Measurements from ENCODE around the gene CD68.

The CD68 gene

GRCh38 chr17:7579001-7579833 lies at the start of gene CD68:
Gene CD68, plus strand, starts transcription at chr17:7579638. Its CDS starts 40 bp downstream, at chr17:7579678.
- DNase-seq = peak in 23 of 51 donors; percentile 16 to 74 (median 47)

GRCh38 chr17:7530023-7530900 lies 49.2 kb upstream of the CD68 start:
- no peak for DNase-seq

- DNase-seq = no peak
Observed at GRCh38 chr17:7538050-7538449, 41.4 kb upstream of the CD68 start.

DNA sequence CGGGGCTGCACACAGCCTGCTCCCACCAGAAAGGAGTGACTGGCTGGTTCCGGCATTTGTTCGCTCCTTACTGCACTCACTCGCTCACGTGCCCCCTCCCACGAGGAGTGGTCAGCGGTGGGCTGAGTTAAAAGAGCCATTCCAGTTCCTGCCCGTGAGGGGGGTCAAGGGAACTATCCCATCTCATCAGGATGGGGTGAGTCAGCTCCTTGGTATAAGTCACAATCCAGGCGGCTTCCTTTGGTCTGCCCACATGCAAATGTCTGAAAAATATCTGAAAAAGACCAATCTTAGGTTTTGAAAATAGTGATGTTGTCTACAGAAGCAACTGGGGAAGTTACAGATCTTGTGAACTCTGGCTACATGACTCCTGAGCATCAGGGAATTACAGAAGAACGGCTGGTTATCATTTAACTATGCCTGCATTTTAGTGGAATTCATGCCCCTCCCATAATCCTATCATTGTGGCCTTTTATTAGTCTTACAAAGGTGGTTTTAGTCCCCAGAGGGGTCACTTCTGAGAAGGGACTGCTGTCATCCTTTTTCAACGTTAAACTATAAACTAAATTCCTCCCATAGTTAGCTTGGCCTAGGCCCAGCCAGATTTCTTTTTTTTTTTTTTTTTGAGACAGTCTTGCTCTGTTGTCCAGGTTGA lies 40.4 kb upstream of the CD68 start:
- no peak for DNase-seq

DNA sequence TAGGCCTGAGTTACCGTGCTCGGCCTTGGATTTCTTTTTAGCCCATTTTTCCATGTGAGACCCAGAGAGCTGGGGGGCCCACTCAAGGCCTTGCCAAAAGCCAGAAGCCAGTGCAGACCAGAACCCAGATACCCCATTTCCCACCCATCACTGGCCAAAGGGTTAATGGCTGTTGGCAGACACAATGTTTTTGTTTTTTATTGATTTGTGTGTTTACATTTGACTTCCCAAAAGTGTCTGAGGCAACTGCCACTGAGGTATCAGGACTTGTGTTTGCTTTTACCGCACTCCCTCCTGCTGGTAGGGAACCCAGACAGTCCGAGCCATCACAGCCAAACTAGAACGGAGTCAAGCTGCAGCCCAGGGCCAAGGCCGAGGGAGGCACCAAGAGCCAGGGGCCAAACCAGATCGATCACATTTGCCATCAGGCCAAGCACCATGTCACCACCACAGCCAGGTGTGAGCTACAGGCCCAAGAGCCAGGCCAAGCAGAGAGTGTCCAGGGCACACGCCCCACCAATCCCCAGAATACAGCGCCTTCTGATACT lies 38.3 kb upstream of the CD68 start:
- DNase-seq = no peak

DNA sequence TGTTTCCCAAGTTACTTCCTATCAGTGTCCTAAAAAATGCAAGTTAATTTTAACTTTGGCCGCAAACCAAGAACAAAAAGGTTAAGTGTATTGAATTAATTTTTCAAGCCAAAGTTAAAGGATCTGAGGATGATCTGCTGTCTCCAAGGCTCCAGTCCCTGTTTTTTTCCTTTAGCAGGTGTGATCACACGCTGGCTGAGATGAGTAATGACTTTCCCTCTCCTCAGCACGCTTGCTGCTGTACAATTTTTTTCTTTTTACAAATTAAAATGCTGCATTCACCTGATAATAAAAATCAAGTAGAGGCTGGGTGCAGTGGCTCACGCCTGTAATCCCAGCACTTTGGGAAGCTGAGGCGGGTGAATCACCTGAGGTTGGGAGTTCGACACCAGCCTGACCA lies 34.5 kb upstream of the CD68 start:
- DNase-seq = peak in 1 of 51 donors; percentile 26

- DNase-seq = peak in 32 of 51 donors; percentile 14 to 76 (median 48)
Observed at GRCh38 chr17:7548585-7549400, 30.6 kb upstream of the CD68 start, which contains the start of gene TNFSF12. Gene TNFSF12, plus strand, starts transcription at chr17:7549058. Its CDS starts 96 bp downstream, at chr17:7549154.

DNA sequence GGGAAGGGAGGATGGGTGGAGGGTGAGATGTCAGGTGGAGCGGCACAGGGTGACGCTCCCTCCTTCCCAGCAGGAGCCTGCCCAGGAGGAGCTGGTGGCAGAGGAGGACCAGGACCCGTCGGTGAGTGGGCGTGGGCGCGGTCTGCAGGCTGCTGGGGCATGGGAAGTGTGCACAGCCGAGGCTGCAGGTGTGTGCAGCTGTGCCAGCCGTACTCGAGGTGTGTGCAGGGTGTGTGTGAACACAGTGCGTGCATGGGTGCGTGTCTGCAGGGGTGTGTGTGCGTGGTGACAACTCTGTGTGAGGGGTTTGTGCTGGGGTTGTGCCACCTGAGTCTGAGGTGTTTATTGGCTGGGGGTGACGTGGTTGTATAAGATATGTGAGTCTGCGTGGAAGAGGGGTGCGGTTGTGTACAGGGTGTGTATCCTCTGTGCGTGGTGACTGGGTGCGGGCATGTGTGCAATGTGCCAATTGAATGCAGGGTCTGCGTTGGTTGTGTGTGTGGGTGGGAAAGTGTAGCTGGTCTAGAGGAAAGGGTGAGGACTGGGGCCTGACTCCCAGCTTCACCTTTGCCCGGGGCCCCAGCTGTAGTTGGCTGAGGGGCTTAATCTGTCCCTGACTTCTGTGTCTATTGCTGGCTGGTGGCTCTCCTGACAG lies 29.9 kb upstream of the CD68 start:
- DNase-seq = peak in 4 of 51 donors; percentile 34 to 58 (median 44)

DNA sequence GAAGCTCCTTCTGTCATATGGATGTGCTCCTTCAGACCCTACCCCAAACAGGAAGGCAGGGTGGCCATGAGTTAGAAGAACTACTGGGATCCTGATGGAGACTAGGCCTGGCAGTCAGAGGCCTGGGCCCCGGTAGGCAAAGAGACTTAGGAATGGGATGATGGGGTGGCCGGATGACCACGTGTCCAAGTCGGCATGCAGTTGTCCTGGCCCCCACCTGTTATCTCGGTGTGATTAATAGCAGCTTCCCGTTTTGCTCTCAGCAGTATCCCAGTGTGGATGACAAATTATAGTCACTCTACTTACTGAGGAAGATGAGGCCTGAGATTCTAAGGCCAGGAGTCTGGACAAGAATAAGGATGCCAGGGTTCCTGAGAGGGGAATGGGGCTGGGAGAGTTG lies 29.1 kb upstream of the CD68 start:
- DNase-seq = no peak

DNA sequence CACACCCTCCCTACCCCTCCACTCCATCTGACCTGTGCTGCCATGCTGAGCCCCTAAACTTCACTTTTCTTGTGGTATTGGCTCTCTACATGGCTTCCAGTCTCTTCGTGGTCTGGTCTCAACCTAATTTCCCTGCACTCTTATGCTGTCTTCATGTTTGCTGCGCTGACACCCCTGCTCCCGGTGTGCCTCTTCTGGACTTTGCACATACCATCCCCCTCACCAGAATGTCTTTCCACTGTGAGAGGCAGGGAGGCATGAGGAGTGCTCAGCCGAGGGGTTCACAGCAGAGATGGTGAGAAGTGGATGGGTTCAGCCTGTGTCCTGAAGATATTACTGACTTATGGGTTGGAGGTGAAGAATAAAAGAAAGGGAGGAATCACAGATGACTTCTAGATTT lies 28.0 kb upstream of the CD68 start:
- no peak for DNase-seq

DNA sequence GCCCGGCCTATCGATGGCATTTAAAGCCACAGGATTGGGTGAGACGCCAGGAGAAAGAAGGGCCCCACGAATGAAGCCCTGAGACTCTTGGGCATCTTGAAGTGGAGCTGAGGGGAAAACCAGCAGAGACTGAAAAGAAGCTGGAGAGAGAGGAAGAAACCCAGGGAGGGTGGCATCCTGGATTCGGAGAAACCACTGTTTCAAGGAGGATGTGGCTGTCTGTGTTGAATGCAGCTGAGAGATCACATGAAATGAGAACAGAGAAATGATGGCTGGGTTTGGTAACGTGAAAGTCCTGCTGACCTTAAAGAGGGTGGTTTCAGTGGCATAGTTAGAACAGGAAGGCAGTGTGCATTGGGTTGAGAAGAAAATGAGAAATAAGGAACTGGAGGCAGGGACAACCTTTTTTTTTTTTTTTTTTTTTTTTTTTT lies 26.8 kb upstream of the CD68 start:
- peak in 3 of 51 donors; percentile 7 to 15 (median 15) for DNase-seq

DNA sequence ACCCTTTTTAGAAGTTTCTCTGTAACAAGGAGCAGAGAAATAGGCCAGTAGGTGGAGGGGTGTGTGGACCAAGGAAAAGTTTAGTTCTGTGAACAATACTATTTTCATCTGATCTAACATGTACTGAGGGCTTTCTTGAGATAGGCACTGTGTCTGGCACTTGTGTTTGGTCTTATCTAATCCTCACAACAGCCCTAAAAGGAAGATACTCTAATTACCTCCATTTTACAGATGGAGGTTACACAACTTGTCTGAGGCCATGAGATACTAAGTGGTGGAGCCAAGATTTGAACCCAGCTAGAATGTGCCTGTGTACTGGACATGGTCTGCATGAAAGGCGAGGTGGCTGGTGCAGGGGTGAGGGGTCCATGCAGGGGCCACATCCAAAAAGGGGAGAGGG lies 26.1 kb upstream of the CD68 start:
- no peak for DNase-seq

GRCh38 chr17:7555320-7555948 lies 24.0 kb upstream of the CD68 start:
- no peak for DNase-seq

- DNase-seq = no peak
Observed at GRCh38 chr17:7556627-7557026, 22.8 kb upstream of the CD68 start.

GRCh38 chr17:7557147-7557764 lies 22.2 kb upstream of the CD68 start:
- no peak for DNase-seq

DNA sequence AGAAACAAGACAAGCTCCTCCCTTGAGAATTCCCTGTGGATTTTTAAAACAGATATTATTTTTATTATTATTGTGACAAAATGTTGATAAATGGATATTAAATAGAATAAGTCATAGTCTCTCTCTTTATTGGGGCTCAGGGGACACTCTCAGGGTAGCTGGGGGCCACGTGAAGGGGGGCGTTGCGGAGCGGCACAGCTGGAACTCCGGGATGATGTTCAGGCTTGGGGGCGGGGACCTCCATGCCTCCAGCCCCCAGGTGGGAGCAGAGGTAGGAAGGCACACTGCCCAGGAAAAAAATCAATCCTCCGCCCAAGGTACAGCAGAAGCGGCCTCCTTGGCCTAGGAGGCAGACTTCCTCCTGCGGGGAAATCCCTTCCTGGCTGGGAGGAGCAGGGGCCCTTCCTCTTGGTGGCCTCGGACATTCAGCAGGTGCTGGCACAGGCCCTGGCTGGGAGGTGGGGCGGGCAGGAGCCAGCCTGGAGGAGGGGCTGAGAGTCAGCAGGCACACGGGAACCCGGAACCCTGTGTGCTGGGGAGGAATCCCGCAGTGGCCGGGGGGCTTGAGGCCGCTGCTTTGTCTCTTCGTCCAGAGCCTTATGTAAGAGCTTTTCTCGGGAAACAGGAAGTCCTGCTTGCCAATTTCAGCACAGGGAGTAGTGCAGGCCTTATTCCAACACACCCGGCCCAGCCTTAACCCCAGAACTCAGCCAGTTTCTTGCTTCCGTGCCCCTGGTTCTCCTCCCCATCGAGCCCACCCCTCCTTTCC lies 21.5 kb upstream of the CD68 start:
- peak in 41 of 51 donors; percentile 27 to 93 (median 73) for DNase-seq

- DNase-seq = peak in 22 of 51 donors; percentile 16 to 83 (median 61)
Observed at GRCh38 chr17:7558544-7559319, 20.7 kb upstream of the CD68 start, which contains the start of gene TNFSF13. Gene TNFSF13, plus strand, starts transcription at chr17:7558750. Its CDS starts 290 bp downstream, at chr17:7559040.

Measured in hypothalamus (tissue), 51 donors.